M059J (cell line): ENCODE measurements around the gene ZNF544. TPM values are rescaled to one million over a fixed set of nuclear protein-coding genes. Genes with fewer than 3 reads are reported as not detected.
"Not testable (repeated sequence)": the region's sequence is repeated elsewhere in the genome, so short reads cannot be mapped to it uniquely, and the experiment has no call there.

Experiments used
- DNase-seq: peaks from one replicate; pipeline ENCODE4 v3.0.0-alpha.2; 2012; ENCODE audit warnings: low read depth
- total RNA-seq: library from RNA; depleted of rRNA; stranded (reverse); fragments of >200 nt; shearing (Covaris generic); gene quantifications from 2 replicates; pipeline ENCODE4 v1.2.3, GENCODE V29; 2014; rRNA removed

The ZNF544 gene
- total RNA-seq, 1 experiment from 2014 or later: 47.3 TPM

DNA sequence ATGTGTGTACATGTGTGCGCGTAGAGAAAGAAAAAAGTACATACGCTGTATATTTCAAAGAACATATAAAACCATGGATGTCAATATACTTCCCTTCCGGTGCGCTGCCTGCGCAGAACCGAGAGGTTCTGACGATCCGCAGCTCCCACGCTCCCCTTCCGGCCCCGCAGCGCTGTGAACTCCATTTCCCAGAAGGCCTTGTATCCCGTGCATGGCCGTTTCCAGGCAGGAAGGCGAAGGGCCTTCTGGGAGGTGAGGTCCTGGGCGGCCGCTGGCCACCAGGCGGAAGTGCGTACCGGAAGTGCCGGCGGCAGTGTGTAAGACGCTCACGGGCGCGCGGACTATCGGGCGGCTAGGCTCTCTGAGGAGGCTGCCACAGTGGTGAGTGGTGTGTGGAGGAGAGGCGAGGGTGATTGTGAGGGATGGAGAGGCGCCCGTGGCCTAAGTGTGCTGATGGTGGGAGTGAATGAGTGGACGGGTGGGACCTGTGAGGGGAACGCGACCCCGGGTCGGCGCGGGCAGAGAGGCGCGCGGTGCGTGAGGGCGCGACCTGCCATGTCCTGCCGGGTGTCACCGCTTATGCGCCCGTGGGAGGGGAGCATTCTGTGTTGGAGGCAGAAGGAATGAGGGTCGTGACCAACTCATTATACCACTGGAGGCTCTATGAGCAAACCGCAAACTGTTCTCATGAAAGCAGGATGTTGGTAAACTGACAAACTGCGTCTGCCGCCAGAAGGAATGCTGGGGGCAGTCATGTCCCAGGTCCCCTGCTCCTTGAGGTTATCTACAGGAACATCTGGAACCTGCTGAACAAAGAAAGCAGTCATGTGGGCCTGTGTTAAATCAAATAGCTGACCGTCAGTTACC, 76.6 kb downstream of the ZNF544 start, which contains the start of gene ERVK3-1:
TSS of gene ERVK3-1 (plus strand) at position 313 of the 867 bp plus-strand sequence. CDS start 6,792 bp downstream, outside the sequence.
- peak; percentile 98 for DNase-seq

DNA sequence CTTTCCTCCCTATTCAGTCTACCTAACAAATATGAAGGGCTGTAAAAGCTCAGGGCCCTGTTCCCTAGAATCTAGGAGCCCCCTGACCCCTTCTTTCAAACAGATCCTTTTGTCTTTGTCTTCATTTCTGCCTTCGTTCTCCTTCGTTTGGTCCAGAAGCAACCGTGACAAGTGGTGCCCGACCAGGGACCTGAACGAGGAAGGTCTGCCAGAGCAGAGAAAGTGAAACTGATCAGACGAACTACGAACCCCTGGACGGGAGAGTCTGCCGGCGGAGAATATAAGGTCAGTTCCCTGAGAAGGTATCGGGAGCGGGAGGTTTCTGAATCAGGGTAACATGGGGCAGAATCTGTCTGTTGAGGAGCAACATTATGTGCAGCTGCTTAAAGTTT, 77.2 kb downstream of the ZNF544 start:
- no peak for DNase-seq

DNA sequence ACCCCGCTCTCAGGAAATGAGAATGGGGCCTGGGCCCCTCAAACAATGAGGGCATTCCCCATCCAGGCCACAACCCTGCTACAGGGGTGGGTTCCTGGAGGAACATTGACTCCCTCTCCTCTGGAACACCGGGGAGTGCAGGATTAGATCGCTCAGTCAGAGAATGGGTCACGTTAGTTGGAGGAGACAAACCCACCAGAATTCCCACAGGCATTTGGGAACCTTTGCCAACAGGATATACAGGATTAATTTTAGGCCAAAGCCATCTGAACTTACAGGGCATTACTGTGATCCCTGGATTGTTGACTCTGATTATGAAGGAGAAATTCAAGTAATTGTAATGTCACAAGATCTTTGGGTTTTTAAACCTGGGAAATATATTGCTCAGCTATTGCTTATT, 79.0 kb downstream of the ZNF544 start:
- no peak for DNase-seq

DNA sequence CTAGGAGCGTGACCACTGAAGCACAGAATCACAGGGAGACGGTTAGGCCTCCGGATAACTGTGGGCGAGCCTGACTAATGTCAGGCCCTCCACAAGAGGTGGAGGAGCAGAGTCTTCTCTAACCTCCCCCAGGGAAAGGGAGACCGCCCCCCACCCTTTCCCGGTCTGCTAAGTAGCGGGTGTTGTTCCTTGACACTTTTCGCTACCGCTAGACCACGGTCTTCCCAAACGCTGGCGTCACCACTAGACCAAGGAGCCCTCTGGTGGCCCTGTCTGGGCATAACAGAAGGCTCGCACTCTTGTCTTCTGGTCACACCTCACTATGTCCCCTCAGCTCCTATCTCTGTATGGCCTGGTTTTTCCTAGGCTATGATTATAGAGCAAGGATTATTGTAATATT, 82.0 kb downstream of the ZNF544 start:
- DNase-seq: not testable (repeated sequence)

DNA sequence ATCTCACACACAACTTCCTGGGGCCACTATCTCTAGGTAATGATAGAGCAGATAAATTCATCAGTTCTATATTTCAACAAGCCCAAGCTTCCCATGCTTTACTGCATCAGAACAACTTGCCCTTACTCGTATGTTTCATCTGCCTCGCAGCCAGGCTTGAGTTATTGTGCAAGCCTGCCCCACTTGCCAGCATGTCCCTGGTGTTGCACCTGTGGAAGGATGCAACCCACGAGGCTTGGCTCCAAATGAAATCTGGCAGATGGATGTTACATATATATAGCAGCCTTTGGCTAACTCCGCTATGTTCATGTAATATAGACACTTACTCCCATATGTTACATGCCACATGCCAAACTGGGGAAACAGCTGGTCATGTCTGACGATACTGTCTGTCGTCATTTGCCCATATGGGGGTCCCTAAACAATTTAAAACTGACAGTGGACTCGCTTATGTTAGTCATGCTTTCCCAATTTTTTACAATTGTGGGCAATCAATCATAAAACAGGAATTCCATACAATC, 82.7 kb downstream of the ZNF544 start:
- no peak for DNase-seq

Other genes starting within 250 kb of the ZNF544 start
- 13.2 and 13.4 TPM in 2 replicates for gene ZNF606, start 226.1 kb upstream of the ZNF544 start, total RNA-seq
- gene ZSCAN1, start 194.9 kb upstream of the ZNF544 start, total RNA-seq: 1.2 TPM in 1 of 2 replicates, not detected in the other
- gene ZNF135, start 169.6 kb upstream of the ZNF544 start, total RNA-seq: 1.8 and 2.0 TPM in 2 replicates
- 33.3 and 39.8 TPM in 2 replicates for gene ZSCAN18, start 130.7 kb upstream of the ZNF544 start, total RNA-seq
- 9.8 and 14.6 TPM in 2 replicates for gene ZNF329, start 78.1 kb upstream of the ZNF544 start, total RNA-seq
- gene ZNF274, start 45.9 kb upstream of the ZNF544 start, total RNA-seq: 23.7 and 26.7 TPM in 2 replicates
- 3.7 and 7.1 TPM in 2 replicates for gene ZNF8, start 50.0 kb downstream of the ZNF544 start, total RNA-seq
- 90.1 and 122 TPM in 2 replicates for gene ERVK3-1, start 76.5 kb downstream of the ZNF544 start, total RNA-seq
- 2.2 and 3.6 TPM in 2 replicates for gene ZSCAN22, start 98.1 kb downstream of the ZNF544 start, total RNA-seq
- gene A1BG, start 124.6 kb downstream of the ZNF544 start, total RNA-seq: 67.3 and 68.9 TPM in 2 replicates
- gene ZNF497, start 133.8 kb downstream of the ZNF544 start, total RNA-seq: 0.54 and 1.5 TPM in 2 replicates
- 0.34 and 3.4 TPM in 2 replicates for gene ZNF837, start 152.1 kb downstream of the ZNF544 start, total RNA-seq
- gene RPS5, start 158.4 kb downstream of the ZNF544 start, total RNA-seq: 1,319 and 1,664 TPM in 2 replicates
- gene RNF225, start 166.7 kb downstream of the ZNF544 start, total RNA-seq: not detected in 2 replicates
- gene ZNF584, start 179.7 kb downstream of the ZNF544 start, total RNA-seq: 11.6 and 14.2 TPM in 2 replicates
- 4.8 and 4.9 TPM in 2 replicates for gene ZNF132, start 211.2 kb downstream of the ZNF544 start, total RNA-seq
- gene ZNF324B, start 222.7 kb downstream of the ZNF544 start, total RNA-seq: 6.6 and 16.3 TPM in 2 replicates
- gene ZNF324, start 238.2 kb downstream of the ZNF544 start, total RNA-seq: 10.3 and 15.7 TPM in 2 replicates
- 5.4 and 10.9 TPM in 2 replicates for gene ZNF446, start 247.4 kb downstream of the ZNF544 start, total RNA-seq